GM12878 (cell line): Measurements from ENCODE around the gene PLEKHM1. TPM values are rescaled to one million over a fixed set of nuclear protein-coding genes. Genes with fewer than 3 reads are reported as not detected.

Experiments
- ATAC-seq: fragments of 200-7000 bp; cut with Tn5 transposase; 3 replicates; pipeline ENCODE4 v1.9.1; 2020; ENCODE audit warnings: mild to moderate bottlenecking, moderate library complexity
- BruUV-seq: library from RNA; stranded (reverse); fragments of 400-500 nt; replicated peaks from 2 replicates; lab custom pipeline; 2021; lab: Mats Ljungman, UMichigan
- CTCF ChIA-PET: fragments of 300-600 bp; sonication (Branson Sonifier 250); formaldehyde crosslinking; extraction: SDS; loops from one replicate; lab custom pipeline; 2021; ENCODE audit warnings: inconsistent platforms; lab: Yijun Ruan, JAX
- POLR2A ChIA-PET: fragments of 350-600 bp; formaldehyde crosslinking; extraction: SDS; loops from one replicate; lab custom pipeline; 2021; ENCODE audit warnings: inconsistent platforms; lab: Charles Lee
- RAD21 ChIA-PET: fragments of 300-600 bp; sonication (Branson Sonifier 250); formaldehyde crosslinking; loops from one replicate; lab custom pipeline; 2023; ENCODE audit warnings: antibody characterized with exemption; ENCODE audit not compliant: unreplicated experiment; lab: Charles Lee
- SMC1A ChIA-PET: fragments of 300-600 bp; sonication (Branson Sonifier 250); formaldehyde crosslinking; loops from one replicate; lab custom pipeline; 2023; ENCODE audit not compliant: unreplicated experiment, uncharacterized antibody; lab: Charles Lee
- DNase-seq: peaks from one replicate; pipeline ENCODE4 v3.0.0-alpha.2; 2011; ENCODE audit warnings: low read depth, low spot score
- FAIRE-seq: peaks from 3 replicates; lab custom pipeline; 2011; peaks lifted over from hg19 to GRCh38; lab: Jason Lieb, UNC
- H2AFZ ChIP-seq: 2 replicates; pipeline ENCODE4 v1.6.0; 2011; ENCODE audit warnings: low read depth, low read length, control low read depth; ENCODE audit not compliant: control insufficient read depth
- H3K27ac ChIP-seq: 2 replicates; pipeline ENCODE4 v1.5.1; 2011; ENCODE audit warnings: control low read depth; ENCODE audit not compliant: control insufficient read depth, insufficient read depth
- H3K27me3 ChIP-seq, 2 experiments: replicated peaks in 1 of 2; 2 replicates each; pipeline versions ENCODE4 v1.6.0 to v1.6.1; 2011; ENCODE audit warnings: low read length in 1 of 2; ENCODE audit not compliant: control insufficient read depth in 2 of 2, insufficient read depth in 2 of 2
- H3K36me3 ChIP-seq, 2 experiments: 2 replicates each; pipeline ENCODE4 v1.5.1; 2011; ENCODE audit warnings: low read length in 1 of 2; ENCODE audit not compliant: control insufficient read depth in 2 of 2, insufficient read depth in 2 of 2
- H3K4me1 ChIP-seq: 2 replicates; pipeline ENCODE4 v1.6.1; 2011; ENCODE audit warnings: mild to moderate bottlenecking, low read length, moderate library complexity, mixed read lengths; ENCODE audit not compliant: control insufficient read depth, insufficient read depth
- H3K4me2 ChIP-seq: 2 replicates; pipeline ENCODE4 v1.6.0; 2011; ENCODE audit warnings: control low read depth; ENCODE audit not compliant: control insufficient read depth, insufficient read depth
- H3K4me3 ChIP-seq: fragments of 200-600 bp; sonication (generic); 2 replicates; pipeline ENCODE4 v1.5.1; 2016
- H3K79me2 ChIP-seq: 2 replicates; pipeline ENCODE4 v1.6.0; 2011; ENCODE audit warnings: low read length; ENCODE audit not compliant: control insufficient read depth, insufficient read depth
- H3K9ac ChIP-seq: 2 replicates; pipeline ENCODE4 v1.8.0; 2011; ENCODE audit warnings: low read length, control low read depth, mixed read lengths; ENCODE audit not compliant: control insufficient read depth, insufficient read depth
- H3K9me3 ChIP-seq: replicated peaks from 3 replicates; pipeline ENCODE4 v1.5.1; 2011; ENCODE audit warnings: mild to moderate bottlenecking, low read length; ENCODE audit not compliant: control insufficient read depth, insufficient read depth
- H4K20me1 ChIP-seq: 2 replicates; pipeline ENCODE4 v1.6.0; 2011; ENCODE audit not compliant: control insufficient read depth, insufficient read depth
- BMI1 ChIP-seq: fragments of 450-650 bp; IDR thresholded peaks from 2 replicates; pipeline ENCODE4 v1.6.1; 2016; ENCODE audit warnings: mild to moderate bottlenecking, moderate library complexity, borderline replicate concordance
- BRCA1 ChIP-seq: IDR thresholded peaks from 2 replicates; pipeline ENCODE4 v1.6.1; 2011; ENCODE audit warnings: low read depth, low read length, improper control_type of control experiment
- CREB1 ChIP-seq: IDR thresholded peaks from 2 replicates; pipeline ENCODE4 v1.6.1; 2012; ENCODE audit warnings: low read depth, mild to moderate bottlenecking, inconsistent platforms
- HCFC1 ChIP-seq: fragments of 150-350 bp; IDR thresholded peaks from 2 replicates; pipeline ENCODE4 v1.6.1; 2014; ENCODE audit warnings: low read length
- HDAC2 ChIP-seq: fragments of 200-600 bp; sonication (generic); IDR thresholded peaks from 2 replicates; pipeline ENCODE4 v1.6.1; 2017
- HDAC6 ChIP-seq: fragments of 200-600 bp; sonication (generic); IDR thresholded peaks from one replicate; pipeline ENCODE4 v1.8.0; 2017; ENCODE audit warnings: antibody characterized with exemption; ENCODE audit not compliant: unreplicated experiment
- HDGF ChIP-seq: fragments of 450-650 bp; IDR thresholded peaks from 2 replicates; pipeline ENCODE4 v1.6.1; 2016; ENCODE audit warnings: antibody characterized with exemption
- KDM1A ChIP-seq: fragments of 200-600 bp; sonication (generic); IDR thresholded peaks from 2 replicates; pipeline ENCODE4 v1.6.1; 2016; ENCODE audit warnings: borderline replicate concordance
- RFX5 ChIP-seq: IDR thresholded peaks from 2 replicates; pipeline ENCODE4 v1.6.1; 2011; ENCODE audit warnings: low read depth, low read length, improper control_type of control experiment
- STAT1 ChIP-seq: fragments of 450-650 bp; conservative IDR thresholded peaks from 2 replicates; pipeline ENCODE4 v1.6.1; 2014; ENCODE audit warnings: antibody characterized with exemption, mild to moderate bottlenecking
- TCF7 ChIP-seq: IDR thresholded peaks from 2 replicates; pipeline ENCODE4 v1.6.1; 2014; ENCODE audit warnings: antibody characterized with exemption, borderline replicate concordance
- WGBS: methylation state at CpG from one replicate; pipeline ENCODE4 v1.1.6; 2016; ENCODE audit warnings: low lambda C conversion rate; ENCODE audit not compliant: insufficient replicate concordance, insufficient coverage; ENCODE audit errors: missing lambda C conversion rate; 5-methylcytosine and 5-hydroxymethylcytosine counted together
- in situ Hi-C: fragments of 300-500 bp; cut with MboI; formaldehyde crosslinking; loops from 9 replicates; pipeline ENCODE4 v1.14.3; 2018; ENCODE audit warnings: mixed read lengths
- intact Hi-C: fragments of 100-400 bp; cut with micrococcal nuclease; formaldehyde crosslinking; loops from one replicate; pipeline ENCODE4 v1.14.2; 2022; ENCODE audit not compliant: unreplicated experiment
- polyA plus RNA-seq, 11 experiments: library from polyadenylated mRNA; depleted of rRNA in 4 of 11; unstranded in 6 of 11; stranded (reverse) in 5 of 11; fragments of >200 nt; fragmentation: Nextera tagmentation in 4 of 11; fragmentation: Illumina TruSeq in 1 of 11; extraction: Ambion mirVana in 4 of 11; extraction: Trizol in 1 of 11; gene quantifications; 1 replicate in 1 of 11; 2 replicates in 10 of 11; pipeline versions ENCODE4 v1.2.1 to v1.2.3, GENCODE V29; 2011 to 2016; ENCODE audit warnings: inconsistent platforms in 2 of 11, missing spikeins in 2 of 11, low read depth in 1 of 11
- total RNA-seq, 4 experiments: library from RNA; depleted of rRNA in 3 of 4; stranded (reverse); fragments of >200 nt in 3 of 4; fragmentation: Illumina TruSeq in 1 of 4; extraction: Trizol in 1 of 4; gene quantifications; 2 replicates each; pipeline versions ENCODE4 v1.2.1 to v1.2.3, GENCODE V29; 2013 to 2021
- TF ChIP-seq, protein P1 (sequence below), 3 experiments: IDR thresholded peaks in 2 of 3; conservative IDR thresholded peaks in 1 of 3; 2 replicates each; pipeline ENCODE4 v1.5.1; 2011; ENCODE audit warnings: low read depth in 3 of 3, low read length in 3 of 3, mild to moderate bottlenecking in 3 of 3, control low read depth in 2 of 3, moderate library complexity in 2 of 3, inconsistent platforms in 1 of 3, mixed read lengths in 1 of 3; ENCODE audit not compliant: control insufficient read depth in 2 of 3, insufficient read depth in 1 of 3; ENCODE audit errors: extremely low read depth in 1 of 3
- TF ChIP-seq, protein P2 (sequence below): fragments of 150-350 bp; IDR thresholded peaks from 2 replicates; pipeline ENCODE4 v1.6.1; 2016; ENCODE audit warnings: low read depth, low read length
- TF ChIP-seq, protein P3 (sequence below): IDR thresholded peaks from 2 replicates; pipeline ENCODE4 v1.6.1; 2012; ENCODE audit warnings: low read depth, low read length, improper control_type of control experiment

PLEKHM1 gene
- total and polyA plus RNA-seq, 10 of the 15 experiments (the other 5 are each of a cell fraction or from before 2014, with no cell fraction given), result 0.21 to 27.8 (median 9.4) TPM

- ChIA-PET RAD21 (interaction anchor here (1.1 to 1.3 kb wide), 3 partner anchors 12 to 29 kb away, joined by 3 to 6 read pairs (median 4); no protein-coding TSS in a partner anchor), POLR2A (interaction anchor here (1.8 to 2.3 kb wide), 2 partner anchors 11 to 15 kb away, joined by 5 to 7 read pairs; no protein-coding TSS in a partner anchor), CTCF (interaction anchor here (1.1 to 6.9 kb wide), 3 partner anchors 16 to 30 kb away, joined by 7 to 67 read pairs (median 15); no protein-coding TSS in a partner anchor), SMC1A (interaction anchor here (1.5 kb wide), 1 partner anchor 12 kb away, joined by 3 read pairs; no protein-coding TSS in a partner anchor)
- H4K20me1 ChIP-seq, result no peaks in the 10 kb centered on the region
- H3K9ac ChIP-seq, result no peak overlapping the region
- no peaks in the 10 kb centered on the region for H3K9me3 ChIP-seq
- BruUV-seq, result no TSS peak
- TF ChIP-seq HCFC1 (no peak), HDAC6 (no peak), STAT1 (no peak), CREB1 (no peak), HDAC2 (no peak), KDM1A (no peak), BMI1 (no peak), TCF7 (no peak), RFX5 (no peak), HDGF (no peak), BRCA1 (no peak)
- TF ChIP-seq, protein P1, sequence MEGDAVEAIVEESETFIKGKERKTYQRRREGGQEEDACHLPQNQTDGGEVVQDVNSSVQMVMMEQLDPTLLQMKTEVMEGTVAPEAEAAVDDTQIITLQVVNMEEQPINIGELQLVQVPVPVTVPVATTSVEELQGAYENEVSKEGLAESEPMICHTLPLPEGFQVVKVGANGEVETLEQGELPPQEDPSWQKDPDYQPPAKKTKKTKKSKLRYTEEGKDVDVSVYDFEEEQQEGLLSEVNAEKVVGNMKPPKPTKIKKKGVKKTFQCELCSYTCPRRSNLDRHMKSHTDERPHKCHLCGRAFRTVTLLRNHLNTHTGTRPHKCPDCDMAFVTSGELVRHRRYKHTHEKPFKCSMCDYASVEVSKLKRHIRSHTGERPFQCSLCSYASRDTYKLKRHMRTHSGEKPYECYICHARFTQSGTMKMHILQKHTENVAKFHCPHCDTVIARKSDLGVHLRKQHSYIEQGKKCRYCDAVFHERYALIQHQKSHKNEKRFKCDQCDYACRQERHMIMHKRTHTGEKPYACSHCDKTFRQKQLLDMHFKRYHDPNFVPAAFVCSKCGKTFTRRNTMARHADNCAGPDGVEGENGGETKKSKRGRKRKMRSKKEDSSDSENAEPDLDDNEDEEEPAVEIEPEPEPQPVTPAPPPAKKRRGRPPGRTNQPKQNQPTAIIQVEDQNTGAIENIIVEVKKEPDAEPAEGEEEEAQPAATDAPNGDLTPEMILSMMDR (IDR thresholded peaks at IDR 0.05 in 2 of 3, conservative IDR thresholded peaks at IDR 0.05 in 1 of 3; ENCODE audit: control insufficient read depth in 2 of 3, extremely low read depth in 1 of 3, insufficient read depth in 1 of 3, low read depth in 3 of 3, low read length in 3 of 3), result no peak
- TF ChIP-seq, protein P2, sequence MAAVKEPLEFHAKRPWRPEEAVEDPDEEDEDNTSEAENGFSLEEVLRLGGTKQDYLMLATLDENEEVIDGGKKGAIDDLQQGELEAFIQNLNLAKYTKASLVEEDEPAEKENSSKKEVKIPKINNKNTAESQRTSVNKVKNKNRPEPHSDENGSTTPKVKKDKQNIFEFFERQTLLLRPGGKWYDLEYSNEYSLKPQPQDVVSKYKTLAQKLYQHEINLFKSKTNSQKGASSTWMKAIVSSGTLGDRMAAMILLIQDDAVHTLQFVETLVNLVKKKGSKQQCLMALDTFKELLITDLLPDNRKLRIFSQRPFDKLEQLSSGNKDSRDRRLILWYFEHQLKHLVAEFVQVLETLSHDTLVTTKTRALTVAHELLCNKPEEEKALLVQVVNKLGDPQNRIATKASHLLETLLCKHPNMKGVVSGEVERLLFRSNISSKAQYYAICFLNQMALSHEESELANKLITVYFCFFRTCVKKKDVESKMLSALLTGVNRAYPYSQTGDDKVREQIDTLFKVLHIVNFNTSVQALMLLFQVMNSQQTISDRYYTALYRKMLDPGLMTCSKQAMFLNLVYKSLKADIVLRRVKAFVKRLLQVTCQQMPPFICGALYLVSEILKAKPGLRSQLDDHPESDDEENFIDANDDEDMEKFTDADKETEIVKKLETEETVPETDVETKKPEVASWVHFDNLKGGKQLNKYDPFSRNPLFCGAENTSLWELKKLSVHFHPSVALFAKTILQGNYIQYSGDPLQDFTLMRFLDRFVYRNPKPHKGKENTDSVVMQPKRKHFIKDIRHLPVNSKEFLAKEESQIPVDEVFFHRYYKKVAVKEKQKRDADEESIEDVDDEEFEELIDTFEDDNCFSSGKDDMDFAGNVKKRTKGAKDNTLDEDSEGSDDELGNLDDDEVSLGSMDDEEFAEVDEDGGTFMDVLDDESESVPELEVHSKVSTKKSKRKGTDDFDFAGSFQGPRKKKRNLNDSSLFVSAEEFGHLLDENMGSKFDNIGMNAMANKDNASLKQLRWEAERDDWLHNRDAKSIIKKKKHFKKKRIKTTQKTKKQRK, result no peak
- TF ChIP-seq, protein P3, sequence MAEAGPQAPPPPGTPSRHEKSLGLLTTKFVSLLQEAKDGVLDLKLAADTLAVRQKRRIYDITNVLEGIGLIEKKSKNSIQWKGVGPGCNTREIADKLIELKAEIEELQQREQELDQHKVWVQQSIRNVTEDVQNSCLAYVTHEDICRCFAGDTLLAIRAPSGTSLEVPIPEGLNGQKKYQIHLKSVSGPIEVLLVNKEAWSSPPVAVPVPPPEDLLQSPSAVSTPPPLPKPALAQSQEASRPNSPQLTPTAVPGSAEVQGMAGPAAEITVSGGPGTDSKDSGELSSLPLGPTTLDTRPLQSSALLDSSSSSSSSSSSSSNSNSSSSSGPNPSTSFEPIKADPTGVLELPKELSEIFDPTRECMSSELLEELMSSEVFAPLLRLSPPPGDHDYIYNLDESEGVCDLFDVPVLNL, result no peak
- H3K79me2 ChIP-seq, result no peaks in the 10 kb centered on the region
- 89% methylated on average over 4 of the region's 6 CpGs for WGBS
- H3K4me1 ChIP-seq, result peaks cover 19% of the 10 kb centered on the region
- DNase-seq, result no peak
- FAIRE-seq, result no peak
- in situ Hi-C loops, result loop anchor here (25.0 kb wide), 1 partner anchor 413 kb away; the partner anchor contains the start of gene SPPL2C
- H3K4me2 ChIP-seq, result no peak overlapping the region
- H3K4me3 ChIP-seq, result no peak overlapping the region
- intact Hi-C loops, result no loop called here
- H3K36me3 ChIP-seq, result no peaks in the 10 kb centered on the region
- H3K27ac ChIP-seq, result no peak overlapping the region
- no peaks in the 10 kb centered on the region for H3K27me3 ChIP-seq
- H2AFZ ChIP-seq, result no peak overlapping the region
- no peak for ATAC-seq
These were observed 65.8 kb downstream of the PLEKHM1 start for GRCh38 chr17:45424769-45425124.
